Brain microvascular endothelial cell (primary cell): ENCODE data around the gene TMCO4.
A peak's percentile ranks its signal among the peaks of the same experiment; 100 is the strongest.

Experiments
- DNase-seq: peaks from one replicate; pipeline ENCODE4 v3.0.0-alpha.2; 2020
- H3K27ac ChIP-seq: fragments of 250-450 bp; sonication (Bioruptor Pico); 2 replicates; pipeline ENCODE4 v1.5.1; 2020; ENCODE audit warnings: mild to moderate bottlenecking, moderate library complexity
- H3K27me3 ChIP-seq: fragments of 250-450 bp; sonication (Bioruptor Pico); replicated peaks from 2 replicates; pipeline ENCODE4 v1.5.1; 2020; ENCODE audit warnings: mild to moderate bottlenecking
- H3K36me3 ChIP-seq: fragments of 250-450 bp; sonication (Bioruptor Pico); replicated peaks from 2 replicates; pipeline ENCODE4 v1.5.1; 2020; ENCODE audit warnings: mild to moderate bottlenecking
- H3K4me3 ChIP-seq: 2 replicates; pipeline ENCODE4 v1.5.1; 2011; ENCODE audit warnings: low read depth, mild to moderate bottlenecking, control low read depth, low read length, moderate library complexity
- in situ Hi-C: cut with HindIII; loops from 2 replicates; pipeline ENCODE4 v1.10.0; 2017; ENCODE audit warnings: low sequenced_read_pairs, low pct_ligation_motif_present
- TF ChIP-seq, protein P1 (sequence below): IDR thresholded peaks from 2 replicates; pipeline ENCODE4 v1.5.1; 2011; ENCODE audit warnings: low read depth, mild to moderate bottlenecking, moderate library complexity, low read length, control low read depth, inconsistent platforms; ENCODE audit errors: missing control alignments

The TMCO4 gene

DNA sequence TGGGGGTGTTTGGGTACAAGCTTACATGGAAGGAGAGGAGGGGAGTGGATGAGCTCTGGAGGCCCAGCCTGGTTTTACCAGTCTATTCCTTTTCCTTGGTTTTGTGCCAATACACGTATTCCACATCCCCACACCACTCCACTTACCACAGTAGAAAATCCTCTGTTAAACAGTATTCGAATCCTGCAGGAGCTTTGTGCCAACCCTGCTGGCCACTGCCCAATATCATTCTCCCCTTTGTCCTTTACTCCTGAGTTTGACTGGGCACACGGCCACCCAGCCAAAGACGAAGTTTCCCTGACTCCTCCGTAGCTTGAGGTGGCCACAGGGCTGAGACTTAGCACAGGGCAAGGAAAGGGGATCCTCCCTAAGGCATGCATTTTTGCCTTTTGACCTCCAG is 61.6 kb downstream of the TMCO4 start:
- Histone ChIP-seq H3K27ac (no peak overlapping the region), H3K36me3 (no peaks in the 10 kb centered on the region), H3K4me3 (no peak overlapping the region), H3K27me3 (no peaks in the 10 kb centered on the region)
- DNase-seq, result no peak
- in situ Hi-C loops, result no loop called here
- TF ChIP-seq, protein P1, sequence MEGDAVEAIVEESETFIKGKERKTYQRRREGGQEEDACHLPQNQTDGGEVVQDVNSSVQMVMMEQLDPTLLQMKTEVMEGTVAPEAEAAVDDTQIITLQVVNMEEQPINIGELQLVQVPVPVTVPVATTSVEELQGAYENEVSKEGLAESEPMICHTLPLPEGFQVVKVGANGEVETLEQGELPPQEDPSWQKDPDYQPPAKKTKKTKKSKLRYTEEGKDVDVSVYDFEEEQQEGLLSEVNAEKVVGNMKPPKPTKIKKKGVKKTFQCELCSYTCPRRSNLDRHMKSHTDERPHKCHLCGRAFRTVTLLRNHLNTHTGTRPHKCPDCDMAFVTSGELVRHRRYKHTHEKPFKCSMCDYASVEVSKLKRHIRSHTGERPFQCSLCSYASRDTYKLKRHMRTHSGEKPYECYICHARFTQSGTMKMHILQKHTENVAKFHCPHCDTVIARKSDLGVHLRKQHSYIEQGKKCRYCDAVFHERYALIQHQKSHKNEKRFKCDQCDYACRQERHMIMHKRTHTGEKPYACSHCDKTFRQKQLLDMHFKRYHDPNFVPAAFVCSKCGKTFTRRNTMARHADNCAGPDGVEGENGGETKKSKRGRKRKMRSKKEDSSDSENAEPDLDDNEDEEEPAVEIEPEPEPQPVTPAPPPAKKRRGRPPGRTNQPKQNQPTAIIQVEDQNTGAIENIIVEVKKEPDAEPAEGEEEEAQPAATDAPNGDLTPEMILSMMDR, result no peak

DNA sequence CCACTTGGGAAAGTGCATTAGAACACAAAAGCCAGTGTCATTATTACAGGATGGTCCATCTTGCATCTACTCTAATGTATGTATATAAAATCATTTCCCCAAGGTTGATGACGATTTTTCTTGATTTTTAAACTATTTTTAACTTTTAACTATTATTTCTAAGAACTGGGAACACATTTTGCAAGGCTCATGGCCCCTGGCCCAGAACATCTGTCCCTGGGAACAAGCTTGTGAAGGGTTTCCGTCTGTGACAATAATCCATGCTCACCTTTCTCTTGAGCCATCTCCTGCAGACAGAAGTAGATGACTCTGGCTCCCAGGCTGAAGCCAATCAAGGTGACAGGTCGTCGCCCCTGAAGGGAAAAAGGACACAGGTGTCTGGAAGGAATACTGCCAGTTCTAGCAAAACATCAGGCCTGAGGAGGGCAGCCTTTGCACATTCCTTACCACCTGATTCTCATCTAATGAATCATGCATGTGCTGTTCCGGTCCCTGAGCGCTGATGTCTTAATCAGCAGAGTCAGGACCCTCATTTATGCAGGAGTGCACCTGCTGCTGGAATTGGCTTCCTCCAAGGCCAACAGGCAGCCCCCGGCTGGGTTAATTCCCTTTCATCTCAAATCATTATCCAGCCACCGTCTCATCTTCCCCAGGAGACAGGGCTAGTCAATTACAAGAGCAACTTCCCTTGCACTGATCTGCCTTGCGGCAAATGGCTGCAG is 62.5 kb downstream of the TMCO4 start:
- TF ChIP-seq, protein P1, result peak; percentile 37
- no peak overlapping the region for H3K27ac ChIP-seq
- no peaks in the 10 kb centered on the region for H3K36me3 ChIP-seq
- no peak overlapping the region for H3K4me3 ChIP-seq
- H3K27me3 ChIP-seq, result no peaks in the 10 kb centered on the region
- in situ Hi-C loops, result no loop called here
- peak; percentile 32 for DNase-seq

DNA sequence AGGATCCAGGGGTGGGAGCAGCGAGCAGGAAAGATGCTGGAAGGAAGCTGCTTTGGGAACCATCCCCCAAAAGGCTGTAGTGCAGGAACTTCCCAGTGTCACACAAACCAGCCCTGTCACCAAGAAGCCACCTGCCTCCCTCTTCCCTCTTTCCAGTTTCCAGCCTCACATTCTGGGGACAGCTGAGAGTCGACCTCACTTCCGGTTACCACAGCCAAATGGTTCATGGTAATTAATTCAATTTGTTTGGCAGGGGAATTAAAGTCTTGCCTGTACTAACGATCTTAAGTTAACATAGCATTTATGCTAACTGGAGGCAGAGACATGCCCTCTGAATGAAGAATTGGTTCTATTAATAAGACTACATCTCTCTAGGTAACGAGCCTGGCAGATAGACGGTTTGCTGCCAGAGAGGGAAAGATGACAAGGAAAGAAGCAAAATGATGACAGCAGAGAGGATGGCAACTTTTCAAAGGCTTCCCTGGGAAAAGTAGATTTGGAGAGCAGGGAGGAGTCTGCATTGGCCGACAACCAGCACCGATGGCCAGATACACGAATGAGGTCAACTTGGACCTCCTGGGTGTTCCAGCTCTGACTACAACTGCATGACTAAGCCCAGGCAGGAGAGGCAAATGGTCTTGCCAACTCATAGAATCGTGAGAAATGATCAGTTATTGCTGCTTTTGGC is 64.1 kb downstream of the TMCO4 start:
- TF ChIP-seq, protein P1, result no peak
- H3K36me3 ChIP-seq, result no peaks in the 10 kb centered on the region
- in situ Hi-C loops, result no loop called here
- peak; percentile 93 for DNase-seq
- H3K27me3 ChIP-seq, result no peaks in the 10 kb centered on the region
- peak overlapping the region; percentile 30 for H3K27ac ChIP-seq
- H3K4me3 ChIP-seq, result no peak overlapping the region

DNA sequence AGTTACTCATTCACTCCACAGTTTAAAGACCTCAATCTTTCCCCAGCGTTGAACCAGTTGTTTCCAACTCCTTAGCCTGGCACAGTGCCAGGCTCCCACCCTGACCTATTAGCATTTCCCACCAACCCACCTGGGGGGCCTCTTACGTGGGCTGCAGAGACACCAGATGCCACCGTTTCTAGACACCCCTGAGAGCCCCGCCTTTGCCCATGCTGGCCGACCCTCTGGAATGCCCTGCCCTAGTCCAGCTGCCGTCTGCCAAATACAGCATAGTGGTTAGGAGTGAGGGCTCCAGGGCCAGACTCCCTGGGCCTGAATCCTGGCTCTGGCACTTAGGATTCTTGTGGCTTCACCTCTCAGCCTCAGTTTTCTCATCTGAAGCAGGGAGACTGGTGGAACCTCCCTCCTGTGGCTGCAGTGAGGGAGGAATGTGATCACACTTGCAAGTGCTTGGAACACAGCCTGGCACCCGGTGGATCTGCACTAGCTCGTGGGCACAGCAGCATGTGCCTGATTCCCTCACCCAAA is 65.2 kb downstream of the TMCO4 start:
- Histone ChIP-seq H3K27ac (no peak overlapping the region), H3K27me3 (no peaks in the 10 kb centered on the region), H3K36me3 (no peaks in the 10 kb centered on the region), H3K4me3 (no peak overlapping the region)
- TF ChIP-seq, protein P1, result no peak
- no peak for DNase-seq
- in situ Hi-C loops, result no loop called here

DNA sequence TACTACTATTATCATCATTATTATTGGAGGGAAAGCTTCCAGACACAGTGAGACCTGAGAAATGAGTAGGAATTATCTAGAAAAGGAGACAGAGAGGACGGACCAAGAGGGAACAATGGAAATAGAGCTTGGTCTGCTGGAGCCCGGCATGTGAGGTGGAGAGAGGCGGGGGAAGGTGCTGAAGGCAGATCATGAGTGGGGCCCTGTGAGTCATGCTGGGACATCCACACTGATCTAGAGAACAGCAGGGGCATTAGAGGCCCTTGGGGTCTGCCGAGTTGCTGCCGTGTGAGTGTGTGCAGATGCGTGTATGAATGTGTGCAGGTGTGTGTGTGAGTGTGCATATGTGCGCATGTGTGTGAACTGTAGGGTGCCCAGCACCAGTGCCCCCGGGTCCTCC is 65.7 kb downstream of the TMCO4 start:
- in situ Hi-C loops, result no loop called here
- Histone ChIP-seq H3K27ac (no peak overlapping the region), H3K4me3 (no peak overlapping the region), H3K27me3 (no peaks in the 10 kb centered on the region), H3K36me3 (no peaks in the 10 kb centered on the region)
- DNase-seq, result no peak
- TF ChIP-seq, protein P1, result no peak
